Esophagus squamous epithelium (tissue), 4 donors: ENCODE results near the gene SIX5.

Source experiments
- POLR2A ChIP-seq, 4 donors: fragments of 450-650 bp; IDR thresholded peaks; one replicate each; pipeline ENCODE4 v1.6.1; 2017; ENCODE audit warnings: antibody characterized with exemption in 4 of 4, mild to moderate bottlenecking in 4 of 4, moderate library complexity in 3 of 4
- TF ChIP-seq, protein P1 (sequence below), 6 experiments: fragments of 450-650 bp in 4 of 6; fragments of 200-600 bp in 2 of 6; sonication (generic) in 2 of 6; IDR thresholded peaks; one replicate each; pipeline ENCODE4 v1.5.1; 2016 to 2019; ENCODE audit warnings: antibody characterized with exemption in 6 of 6, mild to moderate bottlenecking in 4 of 6, moderate library complexity in 4 of 6

DNA sequence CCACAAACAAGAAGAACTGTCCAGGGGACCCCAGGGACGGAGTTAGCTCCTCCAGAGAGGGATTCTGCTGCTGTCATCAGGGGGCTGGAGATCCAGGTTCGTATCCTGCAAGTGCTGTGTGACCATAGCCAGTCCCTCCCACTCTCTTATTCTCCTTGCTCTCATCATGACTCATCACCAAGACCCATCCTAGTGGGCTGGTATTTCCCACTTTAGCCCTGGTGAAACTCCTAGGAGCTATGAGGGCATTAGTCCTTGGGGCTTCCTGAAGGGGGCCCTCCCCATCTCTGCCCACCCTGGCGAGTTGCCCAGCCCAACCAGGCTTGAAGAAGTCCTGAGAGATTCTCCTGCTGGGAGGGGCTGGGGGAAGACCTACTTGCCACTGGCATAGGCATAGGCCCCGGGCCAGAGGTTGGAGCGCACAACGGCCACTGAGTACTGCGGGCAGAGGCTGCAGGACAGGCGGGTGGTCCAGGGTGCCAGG lies 31.1 kb upstream of the SIX5 start:
- TF ChIP-seq, protein P1, sequence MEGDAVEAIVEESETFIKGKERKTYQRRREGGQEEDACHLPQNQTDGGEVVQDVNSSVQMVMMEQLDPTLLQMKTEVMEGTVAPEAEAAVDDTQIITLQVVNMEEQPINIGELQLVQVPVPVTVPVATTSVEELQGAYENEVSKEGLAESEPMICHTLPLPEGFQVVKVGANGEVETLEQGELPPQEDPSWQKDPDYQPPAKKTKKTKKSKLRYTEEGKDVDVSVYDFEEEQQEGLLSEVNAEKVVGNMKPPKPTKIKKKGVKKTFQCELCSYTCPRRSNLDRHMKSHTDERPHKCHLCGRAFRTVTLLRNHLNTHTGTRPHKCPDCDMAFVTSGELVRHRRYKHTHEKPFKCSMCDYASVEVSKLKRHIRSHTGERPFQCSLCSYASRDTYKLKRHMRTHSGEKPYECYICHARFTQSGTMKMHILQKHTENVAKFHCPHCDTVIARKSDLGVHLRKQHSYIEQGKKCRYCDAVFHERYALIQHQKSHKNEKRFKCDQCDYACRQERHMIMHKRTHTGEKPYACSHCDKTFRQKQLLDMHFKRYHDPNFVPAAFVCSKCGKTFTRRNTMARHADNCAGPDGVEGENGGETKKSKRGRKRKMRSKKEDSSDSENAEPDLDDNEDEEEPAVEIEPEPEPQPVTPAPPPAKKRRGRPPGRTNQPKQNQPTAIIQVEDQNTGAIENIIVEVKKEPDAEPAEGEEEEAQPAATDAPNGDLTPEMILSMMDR (IDR thresholded peaks at IDR 0.05) = no peak
- TF ChIP-seq POLR2A (IDR thresholded peaks at IDR 0.05) = no peak
